HL-60 (cell line): Measurements from ENCODE around the gene FAF1.

ENCODE experiments used
- DNase-seq, 2 experiments: peaks; one replicate each; pipeline ENCODE4 v3.0.0-alpha.2; 2010 to 2020; ENCODE audit warnings: low read depth in 1 of 2, low spot score in 1 of 2
- H3K27ac ChIP-seq: fragments of 250-450 bp; sonication (Bioruptor Pico); replicated peaks from 2 replicates; pipeline ENCODE4 v1.5.1; 2020; ENCODE audit warnings: mild to moderate bottlenecking, moderate library complexity
- H3K27me3 ChIP-seq: fragments of 250-450 bp; sonication (Bioruptor Pico); 2 replicates; pipeline ENCODE4 v1.5.1; 2021; ENCODE audit warnings: mild to moderate bottlenecking, moderate library complexity; ENCODE audit not compliant: insufficient read depth, poor library complexity, severe bottlenecking
- H3K4me3 ChIP-seq: replicated peaks from 2 replicates; pipeline ENCODE4 v1.5.1; 2011; ENCODE audit warnings: mild to moderate bottlenecking, control low read depth, low read length; ENCODE audit not compliant: insufficient read depth
- CTCF ChIP-seq: IDR thresholded peaks from one replicate; pipeline ENCODE4 v1.5.1; 2011; ENCODE audit warnings: low read length, control low read depth, inconsistent platforms; ENCODE audit not compliant: insufficient read depth
- GABPA ChIP-seq: IDR thresholded peaks from 2 replicates; pipeline ENCODE4 v1.6.1; 2012; ENCODE audit warnings: low read depth
- POLR2AphosphoS5 ChIP-seq: IDR thresholded peaks from 2 replicates; pipeline ENCODE4 v1.6.1; 2012; ENCODE audit warnings: low read depth
- SPI1 ChIP-seq: IDR thresholded peaks from 2 replicates; pipeline ENCODE4 v1.6.1; 2012; ENCODE audit warnings: low read depth, mild to moderate bottlenecking, borderline replicate concordance
- TF ChIP-seq, protein P1 (sequence below): IDR thresholded peaks from 2 replicates; pipeline ENCODE4 v1.6.1; 2012; ENCODE audit warnings: low read depth; ENCODE audit not compliant: insufficient replicate concordance

Gene FAF1

DNA sequence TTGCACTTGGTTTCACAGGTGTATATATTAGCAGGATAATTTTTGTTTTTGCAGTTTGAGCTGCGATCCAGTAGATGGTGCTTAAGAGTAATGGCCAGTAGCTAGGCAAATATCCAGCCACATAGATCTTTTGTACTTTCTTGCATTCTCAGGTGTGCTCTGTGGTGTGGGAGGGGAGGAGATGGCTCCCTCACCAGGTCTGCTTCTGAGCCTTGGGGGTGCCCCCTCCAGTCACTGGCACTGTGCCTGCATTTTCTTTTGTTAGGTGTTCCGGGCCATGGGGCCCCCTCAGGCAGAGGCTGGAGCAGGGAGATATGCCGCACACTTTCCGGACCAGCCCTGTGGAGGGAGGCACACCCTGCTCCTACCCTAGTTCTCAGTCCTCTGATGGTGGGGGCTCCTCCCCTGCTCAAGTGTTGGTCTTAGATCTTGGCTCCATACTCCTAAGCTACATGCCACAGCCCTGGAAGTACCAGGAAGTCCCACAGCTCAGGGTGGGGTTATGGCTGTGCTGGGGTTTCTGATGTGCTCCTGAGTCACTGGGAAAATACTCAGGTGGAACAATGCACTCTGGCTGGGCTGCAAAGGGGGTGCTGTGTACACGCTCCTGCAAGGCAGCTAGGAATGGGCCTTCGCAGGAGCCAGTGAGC is 339.3 kb downstream of the FAF1 start:
- no peak for TF ChIP-seq GABPA
- TF ChIP-seq, protein P1, sequence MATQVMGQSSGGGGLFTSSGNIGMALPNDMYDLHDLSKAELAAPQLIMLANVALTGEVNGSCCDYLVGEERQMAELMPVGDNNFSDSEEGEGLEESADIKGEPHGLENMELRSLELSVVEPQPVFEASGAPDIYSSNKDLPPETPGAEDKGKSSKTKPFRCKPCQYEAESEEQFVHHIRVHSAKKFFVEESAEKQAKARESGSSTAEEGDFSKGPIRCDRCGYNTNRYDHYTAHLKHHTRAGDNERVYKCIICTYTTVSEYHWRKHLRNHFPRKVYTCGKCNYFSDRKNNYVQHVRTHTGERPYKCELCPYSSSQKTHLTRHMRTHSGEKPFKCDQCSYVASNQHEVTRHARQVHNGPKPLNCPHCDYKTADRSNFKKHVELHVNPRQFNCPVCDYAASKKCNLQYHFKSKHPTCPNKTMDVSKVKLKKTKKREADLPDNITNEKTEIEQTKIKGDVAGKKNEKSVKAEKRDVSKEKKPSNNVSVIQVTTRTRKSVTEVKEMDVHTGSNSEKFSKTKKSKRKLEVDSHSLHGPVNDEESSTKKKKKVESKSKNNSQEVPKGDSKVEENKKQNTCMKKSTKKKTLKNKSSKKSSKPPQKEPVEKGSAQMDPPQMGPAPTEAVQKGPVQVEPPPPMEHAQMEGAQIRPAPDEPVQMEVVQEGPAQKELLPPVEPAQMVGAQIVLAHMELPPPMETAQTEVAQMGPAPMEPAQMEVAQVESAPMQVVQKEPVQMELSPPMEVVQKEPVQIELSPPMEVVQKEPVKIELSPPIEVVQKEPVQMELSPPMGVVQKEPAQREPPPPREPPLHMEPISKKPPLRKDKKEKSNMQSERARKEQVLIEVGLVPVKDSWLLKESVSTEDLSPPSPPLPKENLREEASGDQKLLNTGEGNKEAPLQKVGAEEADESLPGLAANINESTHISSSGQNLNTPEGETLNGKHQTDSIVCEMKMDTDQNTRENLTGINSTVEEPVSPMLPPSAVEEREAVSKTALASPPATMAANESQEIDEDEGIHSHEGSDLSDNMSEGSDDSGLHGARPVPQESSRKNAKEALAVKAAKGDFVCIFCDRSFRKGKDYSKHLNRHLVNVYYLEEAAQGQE: no peak
- TF ChIP-seq SPI1: no peak
- no peak for TF ChIP-seq POLR2AphosphoS5
- TF ChIP-seq CTCF: no peak
- Histone ChIP-seq H3K4me3 (no peak overlapping the region), H3K27me3 (no peaks in the 10 kb centered on the region), H3K27ac (no peak overlapping the region)
- no peak for DNase-seq

GRCh38 chr1:50615036-50615750 is 344.9 kb downstream of the FAF1 start:
- Histone ChIP-seq H3K27me3 (no peaks in the 10 kb centered on the region), H3K4me3 (no peak overlapping the region), H3K27ac (no peak overlapping the region)
- DNase-seq: no peak
- TF ChIP-seq CTCF (no peak), POLR2AphosphoS5 (no peak), GABPA (no peak), SPI1 (no peak)
- TF ChIP-seq, protein P1: no peak

GRCh38 chr1:50611675-50612074 is 348.4 kb downstream of the FAF1 start:
- no peak for DNase-seq
- Histone ChIP-seq H3K27ac (no peak overlapping the region), H3K27me3 (no peaks in the 10 kb centered on the region), H3K4me3 (no peak overlapping the region)
- no peak for TF ChIP-seq POLR2AphosphoS5
- TF ChIP-seq, protein P1: no peak
